Nephron progenitor cell (in vitro differentiated cells): ENCODE measurements around the gene RPH3AL.

Experiments used
- DNase-seq: peaks from one replicate; pipeline ENCODE4 v3.0.0; 2021
- H3K27ac Mint-ChIP-seq: 2 replicates; pipeline ENCODE4 v1.8.0; 2021; ENCODE audit warnings: mild to moderate bottlenecking, moderate library complexity, mixed read lengths
- H3K27me3 Mint-ChIP-seq: 2 replicates; pipeline ENCODE4 v1.8.0; 2021; ENCODE audit warnings: mild to moderate bottlenecking, low read depth, mixed read lengths; ENCODE audit not compliant: poor library complexity
- H3K36me3 Mint-ChIP-seq: 2 replicates; pipeline ENCODE4 v1.8.0; 2021; ENCODE audit warnings: low read depth, mixed read lengths
- H3K4me1 Mint-ChIP-seq: 2 replicates; pipeline ENCODE4 v1.8.0; 2021; ENCODE audit warnings: mixed read lengths
- H3K4me3 Mint-ChIP-seq: 2 replicates; pipeline ENCODE4 v1.8.0; 2021; ENCODE audit warnings: mild to moderate bottlenecking, moderate library complexity, mixed read lengths
- H3K9me3 Mint-ChIP-seq: 2 replicates; pipeline ENCODE4 v1.8.0; 2021; ENCODE audit warnings: mild to moderate bottlenecking, moderate library complexity, mixed read lengths
- TF ChIP-seq, protein P1 (sequence below): fragments of 200-600 bp; sonication (generic); IDR thresholded peaks from 2 replicates; pipeline ENCODE4 v1.5.0; 2021; ENCODE audit warnings: antibody characterized with exemption

Gene RPH3AL

DNA sequence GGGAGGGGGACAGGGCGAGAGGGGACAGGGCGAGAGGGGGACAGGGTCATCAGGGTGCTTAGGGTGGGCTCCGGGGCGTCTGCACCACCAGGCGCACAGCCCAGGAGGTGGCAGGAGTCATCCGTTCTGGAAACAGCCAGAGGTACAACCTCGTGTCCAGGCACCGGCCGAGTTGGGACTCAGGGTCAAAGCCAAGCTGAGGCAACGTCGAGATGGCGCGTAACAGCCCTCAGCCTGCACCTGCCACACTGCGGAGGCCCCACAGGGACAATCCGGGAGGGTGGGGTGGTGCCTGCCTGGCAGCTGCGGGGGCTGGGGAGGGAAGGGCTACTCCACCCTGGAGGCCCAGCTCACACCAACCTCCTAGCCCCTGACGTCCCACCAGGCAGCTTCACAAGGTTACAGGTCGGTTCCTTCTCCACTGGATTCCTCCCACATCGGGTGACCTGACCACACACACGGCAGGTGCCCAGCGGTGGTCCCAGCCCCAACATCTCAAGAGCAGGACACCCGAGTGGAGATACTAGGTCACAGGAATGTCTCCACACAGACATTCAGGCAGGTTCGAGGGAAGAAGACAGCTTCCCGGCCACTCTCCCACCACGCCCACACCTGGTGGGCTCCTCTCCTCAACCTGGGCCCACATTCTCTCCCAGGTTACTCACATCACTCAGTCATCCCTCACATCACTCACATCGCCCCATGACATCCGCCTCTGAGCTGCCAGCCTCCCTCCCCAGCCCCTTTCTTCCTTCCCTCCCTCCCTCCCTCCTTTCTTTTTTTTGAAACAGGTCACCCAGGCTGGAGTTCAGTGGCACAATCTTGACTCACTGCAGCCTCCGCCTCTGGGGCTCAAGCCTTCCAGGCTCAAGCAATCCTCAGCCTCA is 47.3 kb downstream of the RPH3AL start:
- Mint-ChIP-seq H3K36me3 (peaks cover 8% of the 10 kb centered on the region), H3K27ac (no peak overlapping the region), H3K4me1 (peaks cover 46% of the 10 kb centered on the region), H3K27me3 (peaks cover 18% of the 10 kb centered on the region), H3K4me3 (peak overlapping the region; percentile 25), H3K9me3 (no peaks in the 10 kb centered on the region)
- DNase-seq = no peak
- TF ChIP-seq, protein P1, sequence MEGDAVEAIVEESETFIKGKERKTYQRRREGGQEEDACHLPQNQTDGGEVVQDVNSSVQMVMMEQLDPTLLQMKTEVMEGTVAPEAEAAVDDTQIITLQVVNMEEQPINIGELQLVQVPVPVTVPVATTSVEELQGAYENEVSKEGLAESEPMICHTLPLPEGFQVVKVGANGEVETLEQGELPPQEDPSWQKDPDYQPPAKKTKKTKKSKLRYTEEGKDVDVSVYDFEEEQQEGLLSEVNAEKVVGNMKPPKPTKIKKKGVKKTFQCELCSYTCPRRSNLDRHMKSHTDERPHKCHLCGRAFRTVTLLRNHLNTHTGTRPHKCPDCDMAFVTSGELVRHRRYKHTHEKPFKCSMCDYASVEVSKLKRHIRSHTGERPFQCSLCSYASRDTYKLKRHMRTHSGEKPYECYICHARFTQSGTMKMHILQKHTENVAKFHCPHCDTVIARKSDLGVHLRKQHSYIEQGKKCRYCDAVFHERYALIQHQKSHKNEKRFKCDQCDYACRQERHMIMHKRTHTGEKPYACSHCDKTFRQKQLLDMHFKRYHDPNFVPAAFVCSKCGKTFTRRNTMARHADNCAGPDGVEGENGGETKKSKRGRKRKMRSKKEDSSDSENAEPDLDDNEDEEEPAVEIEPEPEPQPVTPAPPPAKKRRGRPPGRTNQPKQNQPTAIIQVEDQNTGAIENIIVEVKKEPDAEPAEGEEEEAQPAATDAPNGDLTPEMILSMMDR = no peak

DNA sequence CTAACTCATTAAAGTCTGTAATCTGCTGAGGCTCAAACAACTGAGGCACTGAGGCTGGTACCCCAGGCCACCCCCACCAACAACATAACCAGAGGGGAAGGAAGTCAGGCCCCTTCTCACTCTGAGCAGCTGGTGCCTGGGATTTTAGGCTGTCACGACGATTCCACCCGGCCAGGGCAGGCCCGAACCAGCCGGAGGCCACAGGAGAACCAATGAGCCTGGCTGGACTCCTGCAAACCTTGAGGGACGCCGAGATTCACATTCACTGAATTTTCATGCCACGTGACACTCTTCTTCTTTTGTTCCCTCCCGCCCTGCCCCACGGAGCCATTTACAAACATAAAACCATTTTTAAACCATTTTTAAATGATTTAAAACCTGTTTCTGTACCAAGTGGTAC is 48.1 kb downstream of the RPH3AL start:
- H3K27me3 Mint-ChIP-seq = peaks cover 18% of the 10 kb centered on the region

DNA sequence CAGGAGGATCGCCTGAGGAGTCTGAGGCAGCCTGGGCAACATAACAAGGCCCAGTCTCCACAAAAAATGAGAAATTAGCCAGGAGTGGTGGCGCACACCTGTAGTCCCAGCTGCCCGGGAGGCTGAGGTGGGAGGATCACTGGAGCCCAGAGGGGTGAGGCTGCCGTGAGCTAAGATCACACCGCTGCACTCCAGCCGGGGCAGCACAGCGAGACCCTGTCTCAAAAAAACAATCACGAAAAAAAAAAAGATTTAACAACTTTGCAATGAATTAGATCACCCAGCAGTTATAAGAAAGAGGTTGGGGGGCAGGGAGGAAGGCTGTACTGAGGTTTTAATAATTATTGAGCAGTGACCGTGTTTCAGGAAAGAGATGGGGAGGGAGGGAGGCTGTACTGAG is 49.4 kb downstream of the RPH3AL start:
- no peak overlapping the region for H3K27ac Mint-ChIP-seq
- H3K4me1 Mint-ChIP-seq = peaks cover 50% of the 10 kb centered on the region
- H3K27me3 Mint-ChIP-seq = peaks cover 18% of the 10 kb centered on the region
- peaks cover 8% of the 10 kb centered on the region for H3K36me3 Mint-ChIP-seq
- DNase-seq = no peak
- H3K4me3 Mint-ChIP-seq = no peak overlapping the region
- H3K9me3 Mint-ChIP-seq = no peaks in the 10 kb centered on the region
- TF ChIP-seq, protein P1 = no peak

More for the DNA sequence above, 48.1 kb downstream of the RPH3AL start:
- Mint-ChIP-seq H3K9me3 (no peaks in the 10 kb centered on the region), H3K4me3 (peak overlapping the region; percentile 25), H3K4me1 (peaks cover 45% of the 10 kb centered on the region), H3K36me3 (peaks cover 8% of the 10 kb centered on the region), H3K27ac (peak overlapping the region; percentile 93)
- TF ChIP-seq, protein P1 = no peak
- no peak for DNase-seq

DNA sequence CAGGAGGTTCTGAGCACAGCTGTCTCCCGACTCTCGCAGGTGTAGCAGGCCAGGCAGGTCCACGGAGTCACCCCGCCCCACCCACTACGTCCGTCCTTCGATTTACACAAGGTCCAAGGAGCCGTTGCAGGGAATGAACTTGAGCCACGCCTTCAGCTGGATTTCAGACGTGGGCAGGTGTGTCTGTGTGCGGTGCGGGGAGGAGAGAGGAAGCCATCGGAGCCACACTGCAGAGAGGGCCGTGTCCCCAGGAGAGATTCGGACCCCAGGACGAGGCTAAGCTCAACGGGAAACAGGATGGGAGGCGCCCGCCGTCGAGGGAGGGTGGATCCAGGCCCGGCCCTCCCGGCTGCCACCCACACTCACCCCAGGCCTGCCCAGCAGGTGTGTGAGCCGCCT is 50.3 kb downstream of the RPH3AL start:
- peak overlapping the region; percentile 31 for H3K27ac Mint-ChIP-seq
- TF ChIP-seq, protein P1 = no peak
- peaks cover 47% of the 10 kb centered on the region for H3K4me1 Mint-ChIP-seq
- peaks cover 8% of the 10 kb centered on the region for H3K36me3 Mint-ChIP-seq
- no peak for DNase-seq
- peaks cover 12% of the 10 kb centered on the region for H3K27me3 Mint-ChIP-seq
- no peaks in the 10 kb centered on the region for H3K9me3 Mint-ChIP-seq
- no peak overlapping the region for H3K4me3 Mint-ChIP-seq

DNA sequence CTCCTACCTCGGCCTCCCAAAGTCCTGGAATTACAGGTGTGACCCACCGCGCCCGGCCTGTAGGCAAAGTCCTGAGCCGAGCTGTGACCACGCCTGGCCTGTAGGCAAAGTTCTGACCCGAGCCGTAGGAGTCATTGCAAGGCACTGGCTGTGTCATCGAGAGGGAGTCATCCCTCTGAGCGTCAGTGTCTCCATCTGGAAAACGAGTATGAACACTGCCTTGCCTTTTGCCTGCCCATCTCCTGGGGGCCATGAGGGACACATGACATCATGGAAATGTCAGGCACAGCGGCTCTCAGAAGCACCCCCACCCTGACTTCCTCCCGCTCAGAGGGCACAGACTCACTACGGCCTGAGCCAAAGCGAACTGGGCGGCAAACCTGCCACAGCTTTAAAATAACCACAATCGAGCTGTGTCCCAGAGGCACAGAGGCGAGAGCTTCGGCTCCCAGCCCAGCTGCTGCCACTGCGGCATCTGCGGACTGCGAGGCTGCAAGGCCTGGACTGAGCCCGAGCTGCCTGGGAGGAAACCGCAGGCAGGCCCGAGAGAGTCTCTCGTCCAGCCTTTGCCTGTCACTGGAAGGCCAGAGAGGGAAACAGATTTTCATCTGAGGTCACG is 50.8 kb downstream of the RPH3AL start:
- TF ChIP-seq, protein P1 = no peak
- H3K27ac Mint-ChIP-seq = peak overlapping the region; percentile 31
- no peak overlapping the region for H3K4me3 Mint-ChIP-seq
- H3K36me3 Mint-ChIP-seq = peaks cover 8% of the 10 kb centered on the region
- H3K9me3 Mint-ChIP-seq = no peaks in the 10 kb centered on the region
- peaks cover 52% of the 10 kb centered on the region for H3K4me1 Mint-ChIP-seq
- H3K27me3 Mint-ChIP-seq = peaks cover 12% of the 10 kb centered on the region
- DNase-seq = no peak
